GM23338 (cell line): ENCODE measurements around the gene KRT38. TPM values are rescaled to one million over a fixed set of nuclear protein-coding genes. Genes with fewer than 3 reads are reported as not detected.

Experiments used
- ATAC-seq: fragments of 200-7000 bp; cut with Tn5 transposase; 3 replicates; pipeline ENCODE4 v1.9.1; 2020
- DNase-seq: peaks from one replicate; pipeline ENCODE4 v3.0.0-alpha.2; 2015; ENCODE audit warnings: low spot score
- H2AFZ ChIP-seq: fragments of 200-600 bp; sonication (generic); 2 replicates; pipeline ENCODE4 v1.8.0; 2016; ENCODE audit warnings: antibody characterized with exemption, mild to moderate bottlenecking, moderate library complexity
- H3F3A ChIP-seq: fragments of 200-600 bp; sonication (generic); replicated peaks from 2 replicates; pipeline ENCODE4 v1.8.0; 2017; ENCODE audit warnings: antibody characterized with exemption, mixed run types, low read depth
- H3K27ac ChIP-seq: fragments of 200-600 bp; sonication (generic); 2 replicates; pipeline ENCODE4 v1.6.1; 2016; ENCODE audit warnings: low read depth
- H3K27me3 ChIP-seq: fragments of 200-600 bp; sonication (generic); 2 replicates; pipeline ENCODE4 v1.8.0; 2016; ENCODE audit warnings: mild to moderate bottlenecking, mixed run types, moderate library complexity; ENCODE audit not compliant: insufficient read depth
- H3K36me3 ChIP-seq: fragments of 200-600 bp; sonication (generic); 2 replicates; pipeline ENCODE4 v1.8.0; 2016; ENCODE audit warnings: mild to moderate bottlenecking; ENCODE audit not compliant: insufficient read depth
- H3K4me1 ChIP-seq: fragments of 200-600 bp; sonication (generic); 2 replicates; pipeline ENCODE4 v1.8.0; 2016; ENCODE audit warnings: mild to moderate bottlenecking, moderate library complexity; ENCODE audit not compliant: insufficient read depth
- H3K4me2 ChIP-seq: fragments of 200-600 bp; sonication (generic); 2 replicates; pipeline ENCODE4 v1.7.1; 2017; ENCODE audit warnings: mixed run types
- H3K4me3 ChIP-seq: fragments of 200-600 bp; sonication (generic); 2 replicates; pipeline ENCODE4 v1.6.1; 2016; ENCODE audit warnings: mixed run types
- H3K79me2 ChIP-seq: fragments of 200-600 bp; sonication (generic); replicated peaks from 2 replicates; pipeline ENCODE4 v1.8.0; 2017; ENCODE audit warnings: mild to moderate bottlenecking; ENCODE audit not compliant: insufficient read depth
- H3K9me2 ChIP-seq: fragments of 200-600 bp; sonication (generic); 2 replicates; pipeline ENCODE4 v1.8.0; 2017; ENCODE audit not compliant: insufficient read depth
- H4K20me1 ChIP-seq: fragments of 200-600 bp; sonication (generic); replicated peaks from 2 replicates; pipeline ENCODE4 v1.8.0; 2017; ENCODE audit warnings: mild to moderate bottlenecking; ENCODE audit not compliant: insufficient read depth
- H3K27ac Mint-ChIP-seq: 2 replicates; pipeline ENCODE4 v1.8.0; 2020; ENCODE audit warnings: inconsistent platforms, mild to moderate bottlenecking, moderate library complexity, mixed read lengths
- H3K27me3 Mint-ChIP-seq: 3 replicates; pipeline ENCODE4 v1.8.0; 2022; ENCODE audit warnings: low read depth, mild to moderate bottlenecking, moderate library complexity, mixed read lengths, inconsistent platforms; ENCODE audit not compliant: insufficient read depth, poor library complexity
- H3K36me3 Mint-ChIP-seq: 3 replicates; pipeline ENCODE4 v1.8.0; 2021; ENCODE audit warnings: low read depth, mild to moderate bottlenecking, inconsistent platforms, moderate library complexity, mixed read lengths
- H3K4me1 Mint-ChIP-seq: 3 replicates; pipeline ENCODE4 v1.8.0; 2020; ENCODE audit warnings: mild to moderate bottlenecking, inconsistent platforms, mixed read lengths
- H3K4me3 Mint-ChIP-seq: 3 replicates; pipeline ENCODE4 v1.8.0; 2021; ENCODE audit warnings: moderate library complexity, mild to moderate bottlenecking, inconsistent platforms, mixed read lengths
- H3K9me3 Mint-ChIP-seq: 3 replicates; pipeline ENCODE4 v1.8.0; 2020; ENCODE audit warnings: moderate library complexity, mild to moderate bottlenecking, inconsistent platforms, mixed read lengths
- CREB1 ChIP-seq: fragments of 250-450 bp; sonication (Bioruptor Pico); IDR thresholded peaks from 2 replicates; pipeline ENCODE4 v1.5.0; 2020; ENCODE audit warnings: low read depth, mild to moderate bottlenecking, moderate library complexity
- EZH2 ChIP-seq: fragments of 200-600 bp; sonication (generic); IDR thresholded peaks from one replicate; pipeline ENCODE4 v1.8.0; 2017; ENCODE audit warnings: antibody characterized with exemption, mild to moderate bottlenecking, low read depth; ENCODE audit not compliant: unreplicated experiment
- EZH2phosphoT487 ChIP-seq: fragments of 200-600 bp; sonication (generic); IDR thresholded peaks from one replicate; pipeline ENCODE4 v1.8.1; 2018; ENCODE audit warnings: antibody characterized with exemption; ENCODE audit not compliant: unreplicated experiment
- JUNB ChIP-seq: IDR thresholded peaks from one replicate; pipeline ENCODE4 v1.6.1; 2016; ENCODE audit warnings: antibody characterized with exemption; ENCODE audit not compliant: unreplicated experiment
- NANOG ChIP-seq: IDR thresholded peaks from 2 replicates; pipeline ENCODE4 v1.6.1; 2016; ENCODE audit warnings: antibody characterized with exemption, borderline replicate concordance
- POLR2AphosphoS5 ChIP-seq: IDR thresholded peaks from 2 replicates; pipeline ENCODE4 v1.6.1; 2016; ENCODE audit warnings: antibody characterized with exemption, low read depth
- STAT1 ChIP-seq: IDR thresholded peaks from one replicate; pipeline ENCODE4 v1.6.1; 2016; ENCODE audit warnings: antibody characterized with exemption; ENCODE audit not compliant: unreplicated experiment
- ZNF331 ChIP-seq: fragments of 250-450 bp; sonication (Bioruptor Pico); IDR thresholded peaks from 2 replicates; pipeline ENCODE4 v1.5.0; 2020; ENCODE audit warnings: low read depth, mild to moderate bottlenecking, moderate library complexity
- polyA plus RNA-seq: library from polyadenylated mRNA; unstranded; fragments of >200 nt; fragmentation: Nextera tagmentation; extraction: Ambion mirVana; gene quantifications from 2 replicates; pipeline ENCODE4 v1.2.1, GENCODE V29; 2016
- total RNA-seq: library from RNA; depleted of rRNA; stranded (reverse); fragments of >200 nt; shearing (Covaris generic); gene quantifications from 2 replicates; pipeline ENCODE4 v1.2.3, GENCODE V29; 2014
- TF ChIP-seq, protein P1 (sequence below), 2 experiments: fragments of 200-600 bp in 1 of 2; sonication (generic) in 1 of 2; conservative IDR thresholded peaks; 2 replicates each; pipeline versions ENCODE4 v1.5.1 to v1.6.1; 2016 to 2017; ENCODE audit warnings: antibody characterized with exemption in 2 of 2, low read depth in 2 of 2, mild to moderate bottlenecking in 2 of 2, moderate library complexity in 1 of 2
- TF ChIP-seq, protein P2 (sequence below): IDR thresholded peaks from 2 replicates; pipeline ENCODE4 v1.6.1; 2016; ENCODE audit warnings: antibody characterized with exemption
- TF ChIP-seq, protein P3 (sequence below): fragments of 250-450 bp; sonication (Bioruptor Pico); IDR thresholded peaks from 2 replicates; pipeline ENCODE4 v1.5.0; 2020; ENCODE audit warnings: mild to moderate bottlenecking, moderate library complexity

KRT38 gene
- total and polyA plus RNA-seq, 2 experiments from 2014 or later = not detected

- no peak for ATAC-seq
These were observed 23.4 kb upstream of the KRT38 start for GRCh38 chr17:41464173-41464572.

GRCh38 chr17:41463746-41464145 lies 23.0 kb upstream of the KRT38 start:
- Histone ChIP-seq H3K27ac (no peak overlapping the region), H4K20me1 (no peaks in the 10 kb centered on the region), H3K4me3 (no peak overlapping the region), H3K9me2 (0 out of 2 replicates have a peak, but pooled peaks cover 7% of the 10 kb centered on the region), H3K79me2 (no peaks in the 10 kb centered on the region), H3F3A (no peaks in the 10 kb centered on the region), H3K4me1 (no peaks in the 10 kb centered on the region), H3K4me2 (no peak overlapping the region), H2AFZ (no peak overlapping the region), H3K36me3 (no peaks in the 10 kb centered on the region), H3K27me3 (no peaks in the 10 kb centered on the region)
- Mint-ChIP-seq H3K9me3 (peaks cover 6% of the 10 kb centered on the region; the same call in 2 of the 3 replicates), H3K4me3 (no peak overlapping the region), H3K27me3 (peaks cover 5% of the 10 kb centered on the region), H3K27ac (no peak overlapping the region), H3K36me3 (no peaks in the 10 kb centered on the region), H3K4me1 (no peaks in the 10 kb centered on the region)
- DNase-seq (no peak), ATAC-seq (no peak)
- TF ChIP-seq ZNF331 (CRISPR knock-in tag) = no peak
- TF ChIP-seq, protein P1, sequence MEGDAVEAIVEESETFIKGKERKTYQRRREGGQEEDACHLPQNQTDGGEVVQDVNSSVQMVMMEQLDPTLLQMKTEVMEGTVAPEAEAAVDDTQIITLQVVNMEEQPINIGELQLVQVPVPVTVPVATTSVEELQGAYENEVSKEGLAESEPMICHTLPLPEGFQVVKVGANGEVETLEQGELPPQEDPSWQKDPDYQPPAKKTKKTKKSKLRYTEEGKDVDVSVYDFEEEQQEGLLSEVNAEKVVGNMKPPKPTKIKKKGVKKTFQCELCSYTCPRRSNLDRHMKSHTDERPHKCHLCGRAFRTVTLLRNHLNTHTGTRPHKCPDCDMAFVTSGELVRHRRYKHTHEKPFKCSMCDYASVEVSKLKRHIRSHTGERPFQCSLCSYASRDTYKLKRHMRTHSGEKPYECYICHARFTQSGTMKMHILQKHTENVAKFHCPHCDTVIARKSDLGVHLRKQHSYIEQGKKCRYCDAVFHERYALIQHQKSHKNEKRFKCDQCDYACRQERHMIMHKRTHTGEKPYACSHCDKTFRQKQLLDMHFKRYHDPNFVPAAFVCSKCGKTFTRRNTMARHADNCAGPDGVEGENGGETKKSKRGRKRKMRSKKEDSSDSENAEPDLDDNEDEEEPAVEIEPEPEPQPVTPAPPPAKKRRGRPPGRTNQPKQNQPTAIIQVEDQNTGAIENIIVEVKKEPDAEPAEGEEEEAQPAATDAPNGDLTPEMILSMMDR (conservative IDR thresholded peaks at IDR 0.05; ENCODE audit: low read depth in 2 of 2) = no peak
- TF ChIP-seq, protein P2, sequence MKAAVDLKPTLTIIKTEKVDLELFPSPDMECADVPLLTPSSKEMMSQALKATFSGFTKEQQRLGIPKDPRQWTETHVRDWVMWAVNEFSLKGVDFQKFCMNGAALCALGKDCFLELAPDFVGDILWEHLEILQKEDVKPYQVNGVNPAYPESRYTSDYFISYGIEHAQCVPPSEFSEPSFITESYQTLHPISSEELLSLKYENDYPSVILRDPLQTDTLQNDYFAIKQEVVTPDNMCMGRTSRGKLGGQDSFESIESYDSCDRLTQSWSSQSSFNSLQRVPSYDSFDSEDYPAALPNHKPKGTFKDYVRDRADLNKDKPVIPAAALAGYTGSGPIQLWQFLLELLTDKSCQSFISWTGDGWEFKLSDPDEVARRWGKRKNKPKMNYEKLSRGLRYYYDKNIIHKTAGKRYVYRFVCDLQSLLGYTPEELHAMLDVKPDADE = no peak
- TF ChIP-seq POLR2AphosphoS5 = no peak
- no peak for TF ChIP-seq STAT1
- TF ChIP-seq EZH2phosphoT487 = no peak
- TF ChIP-seq, protein P3, sequence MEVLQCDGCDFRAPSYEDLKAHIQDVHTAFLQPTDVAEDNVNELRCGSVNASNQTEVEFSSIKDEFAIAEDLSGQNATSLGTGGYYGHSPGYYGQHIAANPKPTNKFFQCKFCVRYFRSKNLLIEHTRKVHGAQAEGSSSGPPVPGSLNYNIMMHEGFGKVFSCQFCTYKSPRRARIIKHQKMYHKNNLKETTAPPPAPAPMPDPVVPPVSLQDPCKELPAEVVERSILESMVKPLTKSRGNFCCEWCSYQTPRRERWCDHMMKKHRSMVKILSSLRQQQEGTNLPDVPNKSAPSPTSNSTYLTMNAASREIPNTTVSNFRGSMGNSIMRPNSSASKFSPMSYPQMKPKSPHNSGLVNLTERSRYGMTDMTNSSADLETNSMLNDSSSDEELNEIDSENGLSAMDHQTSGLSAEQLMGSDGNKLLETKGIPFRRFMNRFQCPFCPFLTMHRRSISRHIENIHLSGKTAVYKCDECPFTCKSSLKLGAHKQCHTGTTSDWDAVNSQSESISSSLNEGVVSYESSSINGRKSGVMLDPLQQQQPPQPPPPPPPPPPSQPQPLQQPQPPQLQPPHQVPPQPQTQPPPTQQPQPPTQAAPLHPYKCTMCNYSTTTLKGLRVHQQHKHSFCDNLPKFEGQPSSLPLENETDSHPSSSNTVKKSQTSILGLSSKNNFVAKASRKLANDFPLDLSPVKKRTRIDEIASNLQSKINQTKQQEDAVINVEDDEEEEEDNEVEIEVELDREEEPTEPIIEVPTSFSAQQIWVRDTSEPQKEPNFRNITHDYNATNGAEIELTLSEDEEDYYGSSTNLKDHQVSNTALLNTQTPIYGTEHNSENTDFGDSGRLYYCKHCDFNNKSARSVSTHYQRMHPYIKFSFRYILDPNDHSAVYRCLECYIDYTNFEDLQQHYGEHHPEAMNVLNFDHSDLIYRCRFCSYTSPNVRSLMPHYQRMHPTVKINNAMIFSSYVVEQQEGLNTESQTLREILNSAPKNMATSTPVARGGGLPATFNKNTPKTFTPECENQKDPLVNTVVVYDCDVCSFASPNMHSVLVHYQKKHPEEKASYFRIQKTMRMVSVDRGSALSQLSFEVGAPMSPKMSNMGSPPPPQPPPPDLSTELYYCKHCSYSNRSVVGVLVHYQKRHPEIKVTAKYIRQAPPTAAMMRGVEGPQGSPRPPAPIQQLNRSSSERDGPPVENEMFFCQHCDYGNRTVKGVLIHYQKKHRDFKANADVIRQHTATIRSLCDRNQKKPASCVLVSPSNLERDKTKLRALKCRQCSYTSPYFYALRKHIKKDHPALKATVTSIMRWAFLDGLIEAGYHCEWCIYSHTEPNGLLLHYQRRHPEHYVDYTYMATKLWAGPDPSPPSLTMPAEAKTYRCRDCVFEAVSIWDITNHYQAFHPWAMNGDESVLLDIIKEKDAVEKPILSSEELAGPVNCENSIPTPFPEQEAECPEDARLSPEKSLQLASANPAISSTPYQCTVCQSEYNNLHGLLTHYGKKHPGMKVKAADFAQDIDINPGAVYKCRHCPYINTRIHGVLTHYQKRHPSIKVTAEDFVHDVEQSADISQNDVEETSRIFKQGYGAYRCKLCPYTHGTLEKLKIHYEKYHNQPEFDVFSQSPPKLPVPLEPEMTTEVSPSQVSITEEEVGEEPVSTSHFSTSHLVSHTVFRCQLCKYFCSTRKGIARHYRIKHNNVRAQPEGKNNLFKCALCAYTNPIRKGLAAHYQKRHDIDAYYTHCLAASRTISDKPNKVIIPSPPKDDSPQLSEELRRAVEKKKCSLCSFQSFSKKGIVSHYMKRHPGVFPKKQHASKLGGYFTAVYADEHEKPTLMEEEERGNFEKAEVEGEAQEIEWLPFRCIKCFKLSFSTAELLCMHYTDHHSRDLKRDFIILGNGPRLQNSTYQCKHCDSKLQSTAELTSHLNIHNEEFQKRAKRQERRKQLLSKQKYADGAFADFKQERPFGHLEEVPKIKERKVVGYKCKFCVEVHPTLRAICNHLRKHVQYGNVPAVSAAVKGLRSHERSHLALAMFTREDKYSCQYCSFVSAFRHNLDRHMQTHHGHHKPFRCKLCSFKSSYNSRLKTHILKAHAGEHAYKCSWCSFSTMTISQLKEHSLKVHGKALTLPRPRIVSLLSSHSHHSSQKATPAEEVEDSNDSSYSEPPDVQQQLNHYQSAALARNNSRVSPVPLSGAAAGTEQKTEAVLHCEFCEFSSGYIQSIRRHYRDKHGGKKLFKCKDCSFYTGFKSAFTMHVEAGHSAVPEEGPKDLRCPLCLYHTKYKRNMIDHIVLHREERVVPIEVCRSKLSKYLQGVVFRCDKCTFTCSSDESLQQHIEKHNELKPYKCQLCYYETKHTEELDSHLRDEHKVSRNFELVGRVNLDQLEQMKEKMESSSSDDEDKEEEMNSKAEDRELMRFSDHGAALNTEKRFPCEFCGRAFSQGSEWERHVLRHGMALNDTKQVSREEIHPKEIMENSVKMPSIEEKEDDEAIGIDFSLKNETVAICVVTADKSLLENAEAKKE (CRISPR knock-in tag) = no peak
- TF ChIP-seq JUNB = no peak

More at GRCh38 chr17:41464173-41464572, 23.4 kb upstream of the KRT38 start:
- Histone ChIP-seq H4K20me1 (no peaks in the 10 kb centered on the region), H2AFZ (no peak overlapping the region), H3K4me1 (no peaks in the 10 kb centered on the region), H3K4me3 (no peak overlapping the region), H3K79me2 (no peaks in the 10 kb centered on the region), H3K27me3 (no peaks in the 10 kb centered on the region), H3K4me2 (no peak overlapping the region), H3K9me2 (0 out of 2 replicates have a peak, but pooled peaks cover 7% of the 10 kb centered on the region), H3K36me3 (no peaks in the 10 kb centered on the region), H3F3A (no peaks in the 10 kb centered on the region), H3K27ac (no peak overlapping the region)
- Mint-ChIP-seq H3K9me3 (peaks cover 6% of the 10 kb centered on the region; the same call in 2 of the 3 replicates), H3K4me1 (no peaks in the 10 kb centered on the region), H3K27ac (no peak overlapping the region), H3K4me3 (no peak overlapping the region), H3K27me3 (peaks cover 5% of the 10 kb centered on the region), H3K36me3 (no peaks in the 10 kb centered on the region)
- DNase-seq = no peak
- TF ChIP-seq, protein P1 (conservative IDR thresholded peaks at IDR 0.05; ENCODE audit: low read depth in 2 of 2) = no peak
- TF ChIP-seq CREB1 (CRISPR knock-in tag) (no peak), NANOG (no peak), EZH2 (no peak)
